Left ventricle myocardium inferior (tissue), 1 donor: ENCODE data around the gene CARM1. TPM values are rescaled to one million over a fixed set of nuclear protein-coding genes. Genes with fewer than 3 reads are reported as not detected.
"Not testable (repeated sequence)": the region's sequence is repeated elsewhere in the genome, so short reads cannot be mapped to it uniquely, and the experiment has no call there.

ENCODE experiments used
- DNase-seq: peaks from one replicate; pipeline ENCODE4 v3.0.0-alpha.2; 2020
- H3K27ac ChIP-seq: fragments of 200-600 bp; replicated peaks from 2 replicates; pipeline ENCODE4 v1.8.0; 2021
- H3K27me3 ChIP-seq: fragments of 200-600 bp; 2 replicates; pipeline ENCODE4 v1.8.0; 2021; ENCODE audit warnings: low read depth
- H3K36me3 ChIP-seq: fragments of 200-600 bp; 2 replicates; pipeline ENCODE4 v1.8.0; 2021
- H3K4me1 ChIP-seq: fragments of 200-600 bp; 2 replicates; pipeline ENCODE4 v1.8.0; 2021
- H3K4me3 ChIP-seq: fragments of 200-600 bp; 2 replicates; pipeline ENCODE4 v1.8.0; 2021; ENCODE audit warnings: mild to moderate bottlenecking, moderate library complexity
- H3K9me3 ChIP-seq: fragments of 200-600 bp; replicated peaks from 2 replicates; pipeline ENCODE4 v1.8.0; 2021
- intact Hi-C: fragments of 100-400 bp; cut with micrococcal nuclease; formaldehyde crosslinking; loops from one replicate; pipeline ENCODE4 v1.11.0; 2022
- total RNA-seq: library from RNA; stranded (reverse); fragmentation: NEBNext Ultra II Directional; extraction: Animal tissue kit (Norgen Biotek cat#: 25700); gene quantifications from one replicate; pipeline ENCODE4 v1.2.1, GENCODE V29; 2021
- TF ChIP-seq, protein P1 (sequence below): fragments of 200-600 bp; IDR thresholded peaks from 2 replicates; pipeline ENCODE4 v1.8.0; 2021; ENCODE audit warnings: antibody characterized with exemption, mild to moderate bottlenecking, borderline replicate concordance
- donor health status: DM: no; HTN: yes; CAD: no; lungs with severe emphysema.

Gene CARM1
- total RNA-seq, 1 donor from 2014 or later: 27.2 TPM

DNA sequence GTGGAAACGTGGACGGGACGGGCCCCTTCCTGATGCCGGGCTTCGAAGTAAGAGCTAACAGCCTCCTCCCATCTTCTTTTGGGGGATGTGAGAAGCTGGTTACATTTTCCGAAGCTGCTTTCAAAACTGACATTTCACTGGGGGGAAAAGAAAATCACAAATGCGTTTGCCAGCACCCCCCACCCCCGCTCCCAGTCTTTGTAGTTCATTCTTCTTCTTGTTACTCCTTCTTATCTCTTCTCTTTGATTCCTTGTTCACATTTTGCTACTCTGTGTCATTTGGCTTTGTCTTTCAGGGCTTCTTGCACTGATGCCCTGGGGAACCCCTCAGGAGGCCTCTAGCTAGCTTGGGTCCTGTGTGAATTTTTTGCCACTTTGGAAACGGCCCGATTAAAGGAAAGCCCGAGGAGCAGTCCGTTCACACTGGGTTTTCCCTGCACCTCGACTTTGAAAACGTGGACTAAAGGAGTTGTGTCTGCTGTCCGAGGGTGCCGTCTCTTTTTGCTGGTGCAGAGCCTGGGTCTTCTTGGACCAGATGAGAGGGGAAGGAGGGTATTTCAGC lies 1.3 kb downstream of the CARM1 start:
- intact Hi-C loops: no loop called here
- H3K4me1 ChIP-seq: peaks cover 61% of the 10 kb centered on the region
- no peaks in the 10 kb centered on the region for H3K27me3 ChIP-seq
- H3K36me3 ChIP-seq: no peaks in the 10 kb centered on the region
- H3K4me3 ChIP-seq: peak overlapping the region; percentile 87
- H3K27ac ChIP-seq: peak overlapping the region; percentile 84
- H3K9me3 ChIP-seq: no peaks in the 10 kb centered on the region
- no peak for DNase-seq
- TF ChIP-seq, protein P1, sequence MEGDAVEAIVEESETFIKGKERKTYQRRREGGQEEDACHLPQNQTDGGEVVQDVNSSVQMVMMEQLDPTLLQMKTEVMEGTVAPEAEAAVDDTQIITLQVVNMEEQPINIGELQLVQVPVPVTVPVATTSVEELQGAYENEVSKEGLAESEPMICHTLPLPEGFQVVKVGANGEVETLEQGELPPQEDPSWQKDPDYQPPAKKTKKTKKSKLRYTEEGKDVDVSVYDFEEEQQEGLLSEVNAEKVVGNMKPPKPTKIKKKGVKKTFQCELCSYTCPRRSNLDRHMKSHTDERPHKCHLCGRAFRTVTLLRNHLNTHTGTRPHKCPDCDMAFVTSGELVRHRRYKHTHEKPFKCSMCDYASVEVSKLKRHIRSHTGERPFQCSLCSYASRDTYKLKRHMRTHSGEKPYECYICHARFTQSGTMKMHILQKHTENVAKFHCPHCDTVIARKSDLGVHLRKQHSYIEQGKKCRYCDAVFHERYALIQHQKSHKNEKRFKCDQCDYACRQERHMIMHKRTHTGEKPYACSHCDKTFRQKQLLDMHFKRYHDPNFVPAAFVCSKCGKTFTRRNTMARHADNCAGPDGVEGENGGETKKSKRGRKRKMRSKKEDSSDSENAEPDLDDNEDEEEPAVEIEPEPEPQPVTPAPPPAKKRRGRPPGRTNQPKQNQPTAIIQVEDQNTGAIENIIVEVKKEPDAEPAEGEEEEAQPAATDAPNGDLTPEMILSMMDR: no peak

DNA sequence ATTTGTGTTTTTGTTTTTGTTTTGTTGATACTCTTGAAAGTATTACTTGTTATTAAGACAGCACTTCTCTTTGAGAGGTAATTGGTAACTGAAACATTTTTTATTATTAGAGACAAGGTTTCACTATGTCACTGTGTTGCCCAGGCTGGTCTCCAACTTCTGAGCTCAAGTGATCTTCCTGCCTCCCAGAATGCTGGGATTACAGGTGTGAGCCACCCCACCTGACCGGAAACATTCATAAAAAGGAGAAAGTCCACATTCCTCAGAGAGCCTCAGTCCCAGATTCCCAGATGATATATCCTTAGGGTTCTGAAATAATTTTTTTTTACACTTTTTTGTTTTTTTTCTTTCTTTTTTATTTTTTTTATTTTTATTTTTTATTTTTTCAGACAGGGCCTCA lies 2.7 kb downstream of the CARM1 start:
- intact Hi-C loops: no loop called here
- no peak for DNase-seq
- no peak overlapping the region for H3K27ac ChIP-seq

DNA sequence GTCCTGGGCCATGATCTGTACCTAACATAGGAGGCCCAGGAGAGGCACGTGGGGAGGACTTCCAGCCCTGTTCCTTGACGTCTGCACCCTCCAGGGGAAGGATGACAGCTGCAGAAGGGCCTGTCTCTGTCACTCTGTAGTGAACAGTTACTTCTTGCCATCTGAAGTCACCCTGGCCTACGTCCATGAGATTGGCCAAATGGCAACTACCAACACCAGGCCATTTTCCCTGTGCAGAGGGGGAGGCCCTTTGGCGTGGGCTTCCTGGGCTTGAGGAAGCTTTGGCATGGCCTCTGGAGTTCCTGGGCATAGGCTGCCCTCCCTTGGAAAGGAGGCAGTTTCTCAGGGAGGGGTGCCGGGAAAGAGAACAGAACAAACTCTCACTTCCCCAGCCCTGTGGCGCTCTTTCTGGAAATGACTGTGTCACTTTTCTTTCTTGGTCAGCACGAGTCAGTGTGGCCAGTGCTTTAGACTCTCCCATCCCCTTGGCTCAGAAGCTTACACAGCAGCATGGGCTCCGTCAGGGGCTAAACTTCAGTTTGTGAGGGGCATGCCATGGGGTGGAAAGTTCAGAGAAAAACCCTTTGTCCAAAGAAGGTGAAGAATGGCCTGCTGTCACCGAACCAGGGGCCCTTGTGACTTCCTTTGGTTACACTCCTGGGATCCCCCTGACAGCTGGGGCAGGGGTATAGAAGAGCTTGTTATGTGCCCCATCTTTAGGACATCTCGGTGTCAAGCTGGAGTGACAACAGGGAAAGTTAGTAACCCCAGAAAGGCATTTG lies 5.3 kb downstream of the CARM1 start:
- TF ChIP-seq, protein P1: no peak
- DNase-seq: peak; percentile 31
- intact Hi-C loops: no loop called here

More for the DNA sequence above, 2.7 kb downstream of the CARM1 start:
- no peaks in the 10 kb centered on the region for H3K27me3 ChIP-seq
- no peak overlapping the region for H3K4me3 ChIP-seq
- peaks cover 75% of the 10 kb centered on the region for H3K4me1 ChIP-seq
- H3K9me3 ChIP-seq: no peaks in the 10 kb centered on the region
- TF ChIP-seq, protein P1: no peak
- H3K36me3 ChIP-seq: no peaks in the 10 kb centered on the region

DNA sequence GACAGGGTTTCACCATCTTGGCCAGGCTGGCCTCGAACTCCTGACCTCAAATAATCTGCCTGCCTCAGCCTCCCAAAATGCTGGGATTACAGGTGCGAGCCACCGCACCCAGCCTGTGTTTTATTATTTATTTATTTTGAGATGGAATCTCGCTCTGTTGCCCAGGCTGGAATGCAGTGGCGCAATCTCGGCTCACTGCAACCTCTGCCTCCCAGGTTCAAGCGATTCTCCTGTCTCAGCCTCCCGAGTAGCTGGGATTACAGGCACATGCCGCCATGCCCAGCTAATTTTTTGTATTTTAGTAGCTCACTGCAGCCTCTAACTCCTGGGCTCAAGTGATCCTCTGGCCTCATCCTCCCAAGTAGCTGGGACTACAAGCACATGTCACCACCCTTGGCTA lies 6.3 kb downstream of the CARM1 start:
- H3K27me3 ChIP-seq, intact Hi-C loops, H3K36me3 ChIP-seq, H3K4me3 ChIP-seq, DNase-seq, H3K9me3 ChIP-seq: not testable (repeated sequence)
- peak overlapping the region; percentile 78 for H3K27ac ChIP-seq
- H3K4me1 ChIP-seq: peaks cover 97% of the 10 kb centered on the region

More for the DNA sequence above, 5.3 kb downstream of the CARM1 start:
- Histone ChIP-seq H3K4me1 (peaks cover 93% of the 10 kb centered on the region), H3K9me3 (no peaks in the 10 kb centered on the region), H3K27me3 (no peaks in the 10 kb centered on the region), H3K4me3 (no peak overlapping the region), H3K36me3 (no peaks in the 10 kb centered on the region), H3K27ac (peak overlapping the region; percentile 78)

DNA sequence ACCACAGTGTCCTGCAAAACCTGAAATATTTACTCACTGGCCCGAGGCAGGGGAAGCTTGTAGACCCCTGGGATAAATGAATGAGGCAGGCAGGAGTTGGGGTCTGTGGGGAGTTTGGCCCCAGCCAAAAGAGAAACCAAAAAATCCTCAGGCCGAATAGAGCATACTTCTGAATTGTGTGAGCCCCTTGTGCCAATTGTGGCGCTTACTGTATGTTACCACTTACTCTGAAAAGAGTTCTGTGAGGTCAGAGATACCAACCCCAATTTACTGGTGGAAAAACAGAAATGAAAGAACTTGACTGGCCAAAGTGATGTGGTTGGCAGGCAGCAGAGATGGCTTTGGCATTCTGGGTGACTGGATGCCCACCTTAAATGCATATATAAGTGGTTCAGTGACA lies 6.9 kb downstream of the CARM1 start:
- TF ChIP-seq, protein P1: no peak
- no peak for DNase-seq
- Histone ChIP-seq H3K27me3 (no peaks in the 10 kb centered on the region), H3K27ac (peak overlapping the region; percentile 78), H3K4me3 (no peak overlapping the region), H3K36me3 (no peaks in the 10 kb centered on the region), H3K9me3 (no peaks in the 10 kb centered on the region), H3K4me1 (peaks cover 97% of the 10 kb centered on the region)
- intact Hi-C loops: no loop called here
